NCI-H2029 treated with DMSO at 0.1 percent for 48 hours (cell line): ENCODE data around the gene SRPK2.
"Not testable (repeated sequence)": the region's sequence is repeated elsewhere in the genome, so short reads cannot be mapped to it uniquely, and the experiment has no call there.

ENCODE experiments used
- DNase-seq: peaks from one replicate; lab custom pipeline; 2025; lab: John Stamatoyannopoulos, UW

Gene SRPK2

GRCh38 chr7:105267244-105267643 lies 121.5 kb downstream of the SRPK2 start:
- no peak for DNase-seq

GRCh38 chr7:105264707-105265106 lies 124.0 kb downstream of the SRPK2 start:
- DNase-seq, result no peak

- DNase-seq, result peak; percentile 41
Observed at GRCh38 chr7:105261689-105262088, 127.0 kb downstream of the SRPK2 start.

GRCh38 chr7:105260201-105260871 lies 128.4 kb downstream of the SRPK2 start:
- not testable (repeated sequence) for DNase-seq

GRCh38 chr7:105258919-105259318 lies 129.8 kb downstream of the SRPK2 start:
- not testable (repeated sequence) for DNase-seq

- DNase-seq, result peak; percentile 33
Observed at GRCh38 chr7:105257338-105257737, 131.4 kb downstream of the SRPK2 start.

GRCh38 chr7:105256761-105257231 lies 131.9 kb downstream of the SRPK2 start:
- no peak for DNase-seq

GRCh38 chr7:105250706-105251105 lies 138.0 kb downstream of the SRPK2 start:
- DNase-seq, result no peak

GRCh38 chr7:105250239-105250638 lies 138.5 kb downstream of the SRPK2 start:
- DNase-seq, result no peak

- no peak for DNase-seq
Observed at GRCh38 chr7:105249216-105249615, 139.5 kb downstream of the SRPK2 start.

- no peak for DNase-seq
Observed at GRCh38 chr7:105246679-105247078, 142.0 kb downstream of the SRPK2 start.

GRCh38 chr7:105246256-105246655 lies 142.5 kb downstream of the SRPK2 start:
- DNase-seq, result no peak

- DNase-seq, result no peak
Observed at GRCh38 chr7:105245398-105246114, 143.2 kb downstream of the SRPK2 start.

- no peak for DNase-seq
Observed at GRCh38 chr7:105244594-105244993, 144.1 kb downstream of the SRPK2 start.

GRCh38 chr7:105241198-105241597 lies 147.5 kb downstream of the SRPK2 start:
- DNase-seq, result no peak

GRCh38 chr7:105238198-105238765 lies 150.4 kb downstream of the SRPK2 start:
- DNase-seq, result no peak

GRCh38 chr7:105234886-105235285 lies 153.8 kb downstream of the SRPK2 start:
- DNase-seq, result no peak

- DNase-seq, result not testable (repeated sequence)
Observed at GRCh38 chr7:105232829-105233291, 155.9 kb downstream of the SRPK2 start.

- DNase-seq, result no peak
Observed at GRCh38 chr7:105230486-105230885, 158.2 kb downstream of the SRPK2 start.

- DNase-seq, result no peak
Observed at GRCh38 chr7:105229641-105230040, 159.1 kb downstream of the SRPK2 start.

- DNase-seq, result no peak
Observed at GRCh38 chr7:105228555-105228954, 160.2 kb downstream of the SRPK2 start.

GRCh38 chr7:105227391-105227790 lies 161.3 kb downstream of the SRPK2 start:
- DNase-seq, result no peak
